ENCODE measurements around the gene LRRFIP2.
"Not testable (repeated sequence)": the region's sequence is repeated elsewhere in the genome, so short reads cannot be mapped to it uniquely, and the experiment has no call there.

Gene LRRFIP2

GRCh38 chr3:37149257-37149656 lies 25.1 kb downstream of the LRRFIP2 start:
- Histone ChIP-seq H3K36me3 (ENCODE audit: insufficient read depth) (no peaks in the 10 kb centered on the region), H3K9ac (no peak overlapping the region), H3K27me3 (ENCODE audit: insufficient read depth, low read depth) (no peaks in the 10 kb centered on the region), H3K4me1 (ENCODE audit: low read depth, poor library complexity, severe bottlenecking) (peaks cover 25% of the 10 kb centered on the region), H3K4me3 (IDR thresholded peaks at IDR 0.05; ENCODE audit: insufficient read depth, low read depth, low read length) (no peak overlapping the region), H4K20me1 (ENCODE audit: insufficient read depth) (no peaks in the 10 kb centered on the region), H3K27ac (no peak overlapping the region), H3K79me2 (ENCODE audit: insufficient read depth, low read depth) (no peaks in the 10 kb centered on the region), H2AFZ (ENCODE audit: low read depth) (no peak overlapping the region), H3K4me2 (no peak overlapping the region)
- TF ChIP-seq CTCF (conservative IDR thresholded peaks at IDR 0.05; ENCODE audit: low read depth, low read length): no peak

GRCh38 chr3:37148208-37148607 lies 26.2 kb downstream of the LRRFIP2 start:
- H3K27ac ChIP-seq: no peak overlapping the region
- H3K36me3 ChIP-seq (ENCODE audit: insufficient read depth): no peaks in the 10 kb centered on the region
- H3K4me2 ChIP-seq: no peak overlapping the region
- TF ChIP-seq CTCF (conservative IDR thresholded peaks at IDR 0.05; ENCODE audit: low read depth, low read length): no peak
- no peak overlapping the region for H2AFZ ChIP-seq (ENCODE audit: low read depth)
- no peaks in the 10 kb centered on the region for H3K27me3 ChIP-seq (ENCODE audit: insufficient read depth, low read depth)
- peaks cover 25% of the 10 kb centered on the region for H3K4me1 ChIP-seq (ENCODE audit: low read depth, poor library complexity, severe bottlenecking)
- H4K20me1 ChIP-seq (ENCODE audit: insufficient read depth): no peaks in the 10 kb centered on the region
- H3K79me2 ChIP-seq (ENCODE audit: insufficient read depth, low read depth): no peaks in the 10 kb centered on the region
- no peak overlapping the region for H3K4me3 ChIP-seq (IDR thresholded peaks at IDR 0.05; ENCODE audit: insufficient read depth, low read depth, low read length)
- H3K9ac ChIP-seq: no peak overlapping the region

- Histone ChIP-seq H3K36me3 (ENCODE audit: insufficient read depth) (no peaks in the 10 kb centered on the region), H3K4me1 (ENCODE audit: low read depth, poor library complexity, severe bottlenecking) (peaks cover 25% of the 10 kb centered on the region), H3K27me3 (ENCODE audit: insufficient read depth, low read depth) (no peaks in the 10 kb centered on the region), H3K27ac (no peak overlapping the region), H3K79me2 (ENCODE audit: insufficient read depth, low read depth) (no peaks in the 10 kb centered on the region), H4K20me1 (ENCODE audit: insufficient read depth) (no peaks in the 10 kb centered on the region), H3K4me2 (no peak overlapping the region), H2AFZ (ENCODE audit: low read depth) (no peak overlapping the region), H3K4me3 (IDR thresholded peaks at IDR 0.05; ENCODE audit: insufficient read depth, low read depth, low read length) (no peak overlapping the region), H3K9ac (no peak overlapping the region)
- no peak for TF ChIP-seq CTCF (conservative IDR thresholded peaks at IDR 0.05; ENCODE audit: low read depth, low read length)
Measured at GRCh38 chr3:37147666-37148065, 26.7 kb downstream of the LRRFIP2 start.

- H3K4me1 ChIP-seq (ENCODE audit: low read depth, poor library complexity, severe bottlenecking): peaks cover 25% of the 10 kb centered on the region
- H3K4me2 ChIP-seq; H3K4me3 ChIP-seq (IDR thresholded peaks at IDR 0.05; ENCODE audit: insufficient read depth, low read depth, low read length); H4K20me1 ChIP-seq (ENCODE audit: insufficient read depth); H3K79me2 ChIP-seq (ENCODE audit: insufficient read depth, low read depth); H2AFZ ChIP-seq (ENCODE audit: low read depth); H3K9ac ChIP-seq; H3K27me3 ChIP-seq (ENCODE audit: insufficient read depth, low read depth); H3K27ac ChIP-seq; H3K36me3 ChIP-seq (ENCODE audit: insufficient read depth): not testable (repeated sequence)
Measured at GRCh38 chr3:37146927-37147326, 27.5 kb downstream of the LRRFIP2 start.

GRCh38 chr3:37145611-37146010 lies 28.8 kb downstream of the LRRFIP2 start:
- H3K27ac ChIP-seq: no peak overlapping the region
- H3K4me2 ChIP-seq: no peak overlapping the region
- no peaks in the 10 kb centered on the region for H3K79me2 ChIP-seq (ENCODE audit: insufficient read depth, low read depth)
- H3K4me3 ChIP-seq (IDR thresholded peaks at IDR 0.05; ENCODE audit: insufficient read depth, low read depth, low read length): no peak overlapping the region
- H3K27me3 ChIP-seq (ENCODE audit: insufficient read depth, low read depth): no peaks in the 10 kb centered on the region
- no peak for TF ChIP-seq CTCF (conservative IDR thresholded peaks at IDR 0.05; ENCODE audit: low read depth, low read length)
- H3K4me1 ChIP-seq (ENCODE audit: low read depth, poor library complexity, severe bottlenecking): peaks cover 25% of the 10 kb centered on the region
- H3K36me3 ChIP-seq (ENCODE audit: insufficient read depth): no peaks in the 10 kb centered on the region
- H4K20me1 ChIP-seq (ENCODE audit: insufficient read depth): no peaks in the 10 kb centered on the region
- no peak overlapping the region for H3K9ac ChIP-seq
- H2AFZ ChIP-seq (ENCODE audit: low read depth): no peak overlapping the region

Measured in KMS-11 (cell line).